Measurements from ENCODE around the gene CIB4.

DNA sequence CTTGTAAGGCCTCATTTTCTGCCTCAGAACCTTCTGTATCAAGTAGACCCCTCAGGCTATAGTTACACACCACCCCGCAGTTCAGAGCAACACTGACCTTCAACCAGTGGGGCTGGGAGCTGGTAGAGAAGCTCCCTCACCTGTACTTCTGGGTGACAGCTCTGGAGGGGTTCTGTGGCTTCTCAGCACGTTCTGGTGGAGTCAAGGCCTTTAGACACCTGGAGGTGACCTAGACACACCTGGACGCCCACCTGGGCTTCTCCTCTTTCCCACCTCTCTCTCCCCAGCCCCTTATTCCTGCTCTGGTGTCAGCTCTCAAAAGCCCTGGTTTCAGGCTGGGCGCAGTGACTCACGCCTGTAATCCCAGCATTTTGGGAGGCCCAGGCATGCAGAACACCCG is 7.3 kb upstream of the CIB4 start:
- TF ChIP-seq POLR2A (IDR thresholded peaks at IDR 0.05; ENCODE audit: low read depth) = no peak
- TF ChIP-seq, protein P1, sequence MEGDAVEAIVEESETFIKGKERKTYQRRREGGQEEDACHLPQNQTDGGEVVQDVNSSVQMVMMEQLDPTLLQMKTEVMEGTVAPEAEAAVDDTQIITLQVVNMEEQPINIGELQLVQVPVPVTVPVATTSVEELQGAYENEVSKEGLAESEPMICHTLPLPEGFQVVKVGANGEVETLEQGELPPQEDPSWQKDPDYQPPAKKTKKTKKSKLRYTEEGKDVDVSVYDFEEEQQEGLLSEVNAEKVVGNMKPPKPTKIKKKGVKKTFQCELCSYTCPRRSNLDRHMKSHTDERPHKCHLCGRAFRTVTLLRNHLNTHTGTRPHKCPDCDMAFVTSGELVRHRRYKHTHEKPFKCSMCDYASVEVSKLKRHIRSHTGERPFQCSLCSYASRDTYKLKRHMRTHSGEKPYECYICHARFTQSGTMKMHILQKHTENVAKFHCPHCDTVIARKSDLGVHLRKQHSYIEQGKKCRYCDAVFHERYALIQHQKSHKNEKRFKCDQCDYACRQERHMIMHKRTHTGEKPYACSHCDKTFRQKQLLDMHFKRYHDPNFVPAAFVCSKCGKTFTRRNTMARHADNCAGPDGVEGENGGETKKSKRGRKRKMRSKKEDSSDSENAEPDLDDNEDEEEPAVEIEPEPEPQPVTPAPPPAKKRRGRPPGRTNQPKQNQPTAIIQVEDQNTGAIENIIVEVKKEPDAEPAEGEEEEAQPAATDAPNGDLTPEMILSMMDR (IDR thresholded peaks at IDR 0.05) = no peak
